Caco-2 (cell line): Measurements from ENCODE around the gene MIF4GD. TPM values are rescaled to one million over a fixed set of nuclear protein-coding genes. Genes with fewer than 3 reads are reported as not detected.
"Not testable (repeated sequence)": the region's sequence is repeated elsewhere in the genome, so short reads cannot be mapped to it uniquely, and the experiment has no call there.

Experiments used
- BruUV-seq: library from RNA; stranded (reverse); fragments of 400-500 nt; replicated peaks from 2 replicates; lab custom pipeline; 2021; lab: Mats Ljungman, UMichigan
- CTCF ChIA-PET: fragments of 300-600 bp; sonication (Branson Sonifier 250); formaldehyde crosslinking; loops from one replicate; lab custom pipeline; 2022; ENCODE audit warnings: antibody characterized with exemption; lab: Charles Lee
- POLR2A ChIA-PET: fragments of 300-600 bp; sonication (Branson Sonifier 250); formaldehyde crosslinking; loops from one replicate; lab custom pipeline; 2022; ENCODE audit warnings: antibody characterized with exemption; lab: Charles Lee
- DNase-seq, 2 experiments: peaks; one replicate each; pipeline versions ENCODE4 v3.0.0 to v3.0.0-alpha.2; 2020 to 2022
- H3K27me3 ChIP-seq: replicated peaks from 2 replicates; pipeline ENCODE4 v1.6.0; 2011; ENCODE audit warnings: low read length; ENCODE audit not compliant: control insufficient read depth, insufficient read depth
- H3K36me3 ChIP-seq: 2 replicates; pipeline ENCODE4 v1.5.1; 2011; ENCODE audit warnings: low read length; ENCODE audit not compliant: control insufficient read depth, insufficient read depth
- H3K4me1 ChIP-seq: fragments of 250-450 bp; sonication (Bioruptor Pico); 2 replicates; pipeline ENCODE4 v1.5.1; 2020; ENCODE audit warnings: mild to moderate bottlenecking
- H3K4me3 ChIP-seq: 2 replicates; pipeline ENCODE4 v1.5.1; 2011; ENCODE audit warnings: low read depth, mild to moderate bottlenecking, control low read depth, low read length
- H3K9me3 ChIP-seq: fragments of 250-450 bp; sonication (Bioruptor Pico); 2 replicates; pipeline ENCODE4 v1.5.1; 2020; ENCODE audit warnings: mild to moderate bottlenecking, moderate library complexity
- H3K27ac Mint-ChIP-seq: one replicate; pipeline ENCODE4 v1.8.0; 2022; ENCODE audit warnings: mixed read lengths; ENCODE audit not compliant: unreplicated experiment
- H3K27me3 Mint-ChIP-seq: one replicate; pipeline ENCODE4 v1.8.0; 2022; ENCODE audit warnings: mixed read lengths; ENCODE audit not compliant: insufficient read depth, unreplicated experiment
- H3K36me3 Mint-ChIP-seq: one replicate; pipeline ENCODE4 v1.8.0; 2022; ENCODE audit warnings: mild to moderate bottlenecking, mixed read lengths; ENCODE audit not compliant: insufficient read depth, unreplicated experiment
- H3K4me1 Mint-ChIP-seq: one replicate; pipeline ENCODE4 v1.8.0; 2022; ENCODE audit warnings: low read depth, mixed read lengths; ENCODE audit not compliant: unreplicated experiment
- H3K4me3 Mint-ChIP-seq: one replicate; pipeline ENCODE4 v1.8.0; 2022; ENCODE audit warnings: mild to moderate bottlenecking, moderate library complexity, mixed read lengths; ENCODE audit not compliant: unreplicated experiment
- H3K9me3 Mint-ChIP-seq: one replicate; pipeline ENCODE4 v1.8.0; 2022; ENCODE audit warnings: mixed read lengths; ENCODE audit not compliant: unreplicated experiment
- CTCF ChIP-seq, 2 experiments: fragments of 200-600 bp in 1 of 2; IDR thresholded peaks; 1 replicate in 1 of 2; 2 replicates in 1 of 2; pipeline versions ENCODE4 v1.5.1 to v1.8.0; 2011 to 2022; ENCODE audit warnings: antibody characterized with exemption in 1 of 2, control low read depth in 1 of 2, inconsistent platforms in 1 of 2, low read depth in 1 of 2, low read length in 1 of 2, mild to moderate bottlenecking in 1 of 2, moderate library complexity in 1 of 2; ENCODE audit not compliant: insufficient read depth in 1 of 2, severe bottlenecking in 1 of 2, unreplicated experiment in 1 of 2
- intact Hi-C: fragments of 100-400 bp; cut with micrococcal nuclease; formaldehyde crosslinking; loops from one replicate; pipeline ENCODE4 v1.10.0; 2022; ENCODE audit not compliant: unreplicated experiment
- total RNA-seq: library from RNA; stranded (reverse); gene quantifications from 2 replicates; pipeline ENCODE4 v1.2.3, GENCODE V29; 2022

The MIF4GD gene
- total RNA-seq, 1 experiment from 2014 or later: 27.3 TPM

DNA sequence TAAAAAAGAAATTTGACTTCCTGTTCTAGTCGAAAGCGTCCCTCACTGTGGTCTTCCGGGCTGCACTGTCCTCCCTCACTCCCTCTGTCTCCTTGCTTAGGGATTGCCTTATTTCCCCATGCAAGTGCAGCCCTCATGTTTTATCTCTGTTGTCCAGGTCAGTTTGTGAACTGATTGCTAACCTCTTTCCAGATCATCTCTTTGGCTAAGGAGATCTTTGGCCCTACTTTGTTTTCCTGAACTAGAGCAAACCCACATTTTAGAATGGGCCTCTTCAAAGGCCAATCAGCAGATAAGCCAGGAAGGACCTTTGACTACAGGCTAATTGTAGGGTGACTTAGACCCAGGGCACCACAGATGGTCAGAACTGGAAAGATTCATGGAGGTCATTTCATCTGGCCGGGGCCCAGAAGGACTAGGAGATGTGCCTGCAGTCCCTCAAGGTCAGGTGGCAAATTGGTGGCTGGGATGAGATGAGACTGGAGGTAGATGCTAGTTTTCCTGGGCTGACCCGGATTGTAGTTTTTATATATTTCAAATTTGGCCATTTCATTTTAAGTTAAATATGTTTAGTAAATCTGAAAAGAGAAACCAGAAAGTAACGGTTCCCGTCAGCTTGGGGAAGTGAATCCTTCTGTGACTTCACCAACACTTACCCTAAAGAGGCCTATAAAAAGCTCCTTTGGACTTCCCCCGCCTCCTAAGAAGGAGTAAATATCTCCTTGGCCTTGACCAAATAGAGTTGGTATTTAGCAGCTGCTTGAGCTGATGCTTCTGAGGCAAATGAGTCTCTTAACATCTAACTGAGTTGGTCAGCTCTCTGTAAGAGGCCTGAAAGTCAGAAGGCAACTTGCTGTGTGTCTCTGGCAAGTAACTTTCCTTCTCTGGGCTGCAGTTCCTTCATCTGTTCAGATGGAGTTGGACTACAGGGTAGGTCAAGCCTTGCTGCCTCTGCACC lies 24.4 kb upstream of the MIF4GD start:
- peak; percentile 40 to 53 for DNase-seq
- intact Hi-C loops: no loop called here
- peaks cover 8% of the 10 kb centered on the region for H3K4me1 Mint-ChIP-seq
- H3K36me3 Mint-ChIP-seq: no peaks in the 10 kb centered on the region
- POLR2A ChIA-PET: interaction anchor here (0.7 kb wide), 1 partner anchor 113 kb away, joined by 3 read pairs; no protein-coding TSS in a partner anchor
- BruUV-seq: no TSS peak
- Histone ChIP-seq H3K27me3 (no peaks in the 10 kb centered on the region), H3K4me1 (peaks cover 18% of the 10 kb centered on the region), H3K9me3 (no peaks in the 10 kb centered on the region), H3K36me3 (no peaks in the 10 kb centered on the region; the same call in 1 of the 2 replicates), H3K4me3 (no peak overlapping the region)
- peak overlapping the region; percentile 34 for H3K27ac Mint-ChIP-seq
- H3K27me3 Mint-ChIP-seq: no peaks in the 10 kb centered on the region
- no peak overlapping the region for H3K4me3 Mint-ChIP-seq
- CTCF ChIA-PET: no interaction called here
- no peak for TF ChIP-seq CTCF (IDR thresholded peaks at IDR 0.05; ENCODE audit: insufficient read depth in 1 of 2, low read depth in 1 of 2, low read length in 1 of 2, severe bottlenecking in 1 of 2, unreplicated experiment in 1 of 2)
- no peaks in the 10 kb centered on the region for H3K9me3 Mint-ChIP-seq

DNA sequence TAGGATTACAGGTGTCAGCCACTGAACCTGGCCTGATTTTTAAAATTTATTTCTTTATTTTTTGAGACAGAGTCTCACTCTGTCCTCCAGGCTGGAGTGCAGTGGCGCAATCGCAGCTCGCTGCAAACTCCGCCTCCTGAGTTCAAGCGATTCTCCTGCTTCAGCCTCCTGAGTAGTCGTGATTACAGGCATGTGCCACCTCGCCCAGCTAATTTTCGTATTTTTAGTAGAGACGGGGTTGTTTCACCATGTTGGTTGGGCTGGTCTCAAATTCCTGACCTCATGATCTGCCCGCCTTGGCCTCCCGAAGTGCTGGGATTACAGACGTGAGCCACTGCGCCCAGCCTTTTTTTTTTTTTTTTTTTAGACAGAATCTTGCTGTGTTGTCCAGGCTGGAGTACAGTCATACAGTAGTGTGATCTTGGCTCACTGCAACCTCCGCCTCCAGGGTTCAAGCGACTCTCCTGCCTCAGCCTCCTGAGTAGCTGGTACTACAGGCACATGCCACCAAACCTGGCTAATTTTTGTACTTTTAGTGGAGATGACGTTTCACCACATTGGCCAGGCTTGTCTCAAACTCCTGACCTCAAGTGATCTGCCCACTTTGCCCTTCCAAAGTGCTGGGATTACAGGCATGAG lies 21.9 kb upstream of the MIF4GD start:
- H3K4me1 Mint-ChIP-seq: peaks cover 13% of the 10 kb centered on the region
- peaks cover 18% of the 10 kb centered on the region for H3K4me1 ChIP-seq
- BruUV-seq, H3K9me3 Mint-ChIP-seq, H3K4me3 ChIP-seq, intact Hi-C loops, H3K36me3 Mint-ChIP-seq, H3K27me3 Mint-ChIP-seq, H3K27ac Mint-ChIP-seq, H3K36me3 ChIP-seq, H3K9me3 ChIP-seq, POLR2A ChIA-PET, DNase-seq, H3K4me3 Mint-ChIP-seq, H3K27me3 ChIP-seq, CTCF ChIA-PET: not testable (repeated sequence)

DNA sequence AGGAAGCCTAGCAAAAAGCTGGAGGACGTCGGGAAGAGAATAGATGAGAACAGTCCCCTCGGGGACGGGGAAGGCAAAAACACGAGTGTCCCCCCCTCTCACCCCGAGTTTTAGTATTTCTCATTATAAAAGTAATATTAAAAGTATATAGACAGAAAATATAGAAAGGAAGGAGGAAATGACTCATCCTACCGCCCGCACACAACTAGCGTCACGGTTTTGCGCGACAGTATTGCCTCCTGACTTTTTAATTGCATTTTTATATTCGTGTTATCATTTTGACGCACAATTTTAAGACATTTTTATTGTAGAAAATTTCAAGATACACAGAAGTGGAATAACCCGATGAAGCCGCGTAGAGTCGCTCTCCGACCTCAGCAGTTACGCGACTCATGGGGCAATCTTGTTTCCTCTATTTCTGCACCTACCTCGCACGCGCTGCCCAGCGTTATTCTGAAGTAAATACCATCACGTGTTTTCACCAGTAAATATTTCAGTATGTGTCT lies 18.9 kb upstream of the MIF4GD start:
- DNase-seq: no peak
- H3K27ac Mint-ChIP-seq: peak overlapping the region; percentile 96
- H3K9me3 ChIP-seq: no peaks in the 10 kb centered on the region
- CTCF ChIA-PET: interaction anchor here (0.6 to 3.3 kb wide), 18 partner anchors 19 to 235 kb away, joined by 3 to 91 read pairs (median 6); partner anchors contain the start of genes GGA3, GRB2, LLGL2 and MIF4GD
- BruUV-seq: no TSS peak
- peaks cover 6% of the 10 kb centered on the region for H3K4me1 ChIP-seq
- H3K9me3 Mint-ChIP-seq: no peaks in the 10 kb centered on the region
- peak; percentile 19 to 33 for TF ChIP-seq CTCF (IDR thresholded peaks at IDR 0.05; ENCODE audit: insufficient read depth in 1 of 2, low read depth in 1 of 2, low read length in 1 of 2, severe bottlenecking in 1 of 2, unreplicated experiment in 1 of 2)
- H3K27me3 ChIP-seq: no peaks in the 10 kb centered on the region
- intact Hi-C loops: loop anchor here (1.0 to 2.0 kb wide), 7 partner anchors 19 to 166 kb away; partner anchors contain the start of genes GGA3, GRB2, MIF4GD and MRPS7
- no peaks in the 10 kb centered on the region for H3K27me3 Mint-ChIP-seq
- peaks cover 8% of the 10 kb centered on the region for H3K4me1 Mint-ChIP-seq
- peak overlapping the region; percentile 31 for H3K4me3 ChIP-seq
- peaks cover 4% of the 10 kb centered on the region; the same call in 1 of the 2 replicates for H3K36me3 ChIP-seq
- POLR2A ChIA-PET: interaction anchor here (0.5 to 2.0 kb wide), 16 partner anchors 12 to 227 kb away, joined by 3 to 44 read pairs (median 7); partner anchors contain the start of genes GGA3, GRB2, MIF4GD and MRPS7
- H3K4me3 Mint-ChIP-seq: peak overlapping the region; percentile 97
- H3K36me3 Mint-ChIP-seq: peaks cover 10% of the 10 kb centered on the region
